OCI-LY7 (cell line): Measurements from ENCODE around the gene NHS.

ENCODE experiments used
- CTCF ChIP-seq: fragments of 200-600 bp; sonication (generic); conservative IDR thresholded peaks from 2 replicates; pipeline ENCODE4 v1.5.1; 2014; ENCODE audit warnings: mild to moderate bottlenecking, antibody characterized with exemption, low read length, moderate library complexity, mixed read lengths
- EZH2phosphoT487 ChIP-seq: fragments of 200-600 bp; sonication (generic); IDR thresholded peaks from 2 replicates; pipeline ENCODE4 v1.6.1; 2018; ENCODE audit warnings: low read depth, borderline replicate concordance, mild to moderate bottlenecking, mixed run types, antibody characterized with exemption, low read length, moderate library complexity, mixed read lengths

- no peak for TF ChIP-seq CTCF
- no peak for TF ChIP-seq EZH2phosphoT487
Observed at GRCh38 chrX:17459008-17459611, 84.1 kb downstream of the NHS start.
